ENCODE results near the gene FBXO42.
"Not testable (repeated sequence)": the region's sequence is repeated elsewhere in the genome, so short reads cannot be mapped to it uniquely, and the experiment has no call there.

FBXO42 gene

DNA sequence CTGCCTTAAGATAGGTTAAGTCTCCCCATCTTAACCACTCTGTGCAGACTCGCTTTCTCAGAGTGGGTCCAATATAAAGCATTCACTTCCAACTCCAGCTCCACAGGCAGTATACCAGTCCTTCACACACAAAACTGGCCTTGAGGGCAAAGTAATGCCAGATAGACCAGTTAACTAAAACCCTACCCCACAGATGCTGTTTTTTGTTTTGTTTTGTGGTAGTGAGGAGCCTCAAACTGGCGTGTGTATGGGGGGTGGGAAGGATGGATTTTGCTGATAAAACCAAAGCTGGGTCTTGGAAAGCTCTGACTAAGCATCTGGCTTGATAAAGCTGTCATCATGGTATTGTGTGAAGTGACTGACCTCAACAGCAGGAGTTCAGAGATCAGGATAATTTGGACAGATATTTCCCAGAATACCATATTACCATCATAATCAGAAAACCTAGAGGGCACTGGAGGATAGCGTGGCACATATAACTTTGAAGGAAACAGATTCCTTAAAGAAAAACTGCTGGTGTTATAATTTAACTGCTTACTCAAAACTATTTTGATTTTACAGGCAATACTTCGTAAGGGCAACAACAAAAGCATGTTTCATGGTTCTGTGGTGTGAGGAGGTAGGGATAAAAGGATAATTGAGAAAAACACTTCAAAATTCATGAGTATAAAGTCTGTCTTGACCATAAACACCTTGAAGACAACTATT, 85.7 kb downstream of the FBXO42 start:
- DNase-seq (ENCODE audit: low read depth) = no peak

DNA sequence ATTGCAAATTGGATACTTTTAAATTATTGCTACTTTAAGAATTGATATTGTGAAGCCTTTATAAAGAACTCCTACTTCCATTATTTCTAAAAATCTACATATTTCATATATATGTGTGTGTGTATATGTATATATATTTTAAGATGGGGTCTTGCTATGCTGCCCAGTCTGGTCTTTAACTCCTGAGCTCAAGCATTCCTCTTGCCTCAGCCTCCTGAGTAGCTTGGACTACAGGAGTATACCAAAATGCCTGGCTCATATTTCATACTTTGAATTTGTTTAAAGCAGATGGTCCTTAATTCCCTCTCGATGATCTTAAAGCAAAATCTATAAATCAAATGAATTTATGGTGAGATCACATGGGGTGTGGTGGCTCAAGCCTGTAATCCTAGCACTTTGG, 90.2 kb downstream of the FBXO42 start:
- DNase-seq (ENCODE audit: low read depth) = no peak

DNA sequence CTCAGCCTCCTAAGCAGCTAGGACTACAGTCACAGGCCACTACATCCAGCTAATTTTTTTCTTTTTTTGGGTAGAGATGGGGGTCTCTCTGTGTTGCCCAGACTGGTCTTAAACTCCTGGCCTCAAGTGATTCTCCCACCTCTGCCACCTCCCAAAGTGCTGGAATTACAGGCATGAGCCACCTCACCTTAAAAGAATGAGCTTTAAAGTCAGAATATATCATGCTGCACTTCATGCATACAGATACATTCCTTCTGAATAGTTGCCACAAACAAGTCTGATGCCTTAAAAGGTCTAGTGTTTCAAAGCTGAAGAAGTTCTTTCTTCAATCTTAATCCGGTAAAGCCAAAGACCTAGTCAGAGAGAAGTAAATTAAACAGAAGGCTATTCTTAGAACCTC, 91.5 kb downstream of the FBXO42 start:
- no peak for DNase-seq (ENCODE audit: low read depth)

DNA sequence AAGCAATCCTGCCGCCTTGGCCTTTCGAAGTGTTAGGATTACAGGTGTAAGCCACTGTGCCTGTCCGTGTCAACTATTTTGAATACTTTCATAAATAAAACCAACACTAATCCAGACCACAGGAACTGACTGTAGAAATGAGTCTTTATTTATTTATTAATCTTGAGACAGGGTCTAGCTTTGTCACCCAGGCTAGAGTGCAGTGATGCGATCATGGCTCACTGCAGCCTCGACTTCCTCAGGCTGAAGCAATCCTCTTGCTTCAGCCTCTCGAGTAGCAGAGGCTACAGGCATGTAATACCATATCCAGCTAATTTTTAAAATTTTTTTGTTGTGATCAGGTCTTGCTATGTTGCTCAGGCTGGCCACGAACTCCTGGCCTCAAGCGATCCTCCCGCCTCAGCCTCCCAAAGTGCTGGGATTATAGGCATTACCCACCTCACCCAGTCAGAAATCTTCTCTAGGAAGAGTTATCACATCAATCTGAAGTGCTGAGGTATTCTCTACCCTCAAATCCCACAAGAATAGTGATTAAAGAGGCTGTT, 93.6 kb downstream of the FBXO42 start:
- DNase-seq (ENCODE audit: low read depth) = no peak

DNA sequence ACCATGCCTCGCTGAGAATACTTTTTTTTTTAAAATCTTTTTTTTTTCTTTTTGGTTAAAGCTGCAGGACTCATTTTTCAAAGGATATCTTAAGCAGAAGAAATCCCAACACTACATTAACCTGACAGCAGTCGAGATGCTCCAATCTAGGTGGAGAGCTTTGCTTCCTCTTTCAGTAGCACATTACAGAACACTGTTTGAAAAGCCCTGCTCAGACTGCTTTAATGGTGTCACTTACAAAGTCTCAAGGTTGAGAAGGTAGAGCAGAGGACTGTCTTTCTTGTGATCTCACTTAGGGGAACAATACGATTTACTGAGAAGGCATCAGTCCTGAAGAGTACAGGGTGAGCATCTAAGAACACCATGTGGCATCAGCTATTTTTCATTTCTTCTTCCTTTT, 94.3 kb downstream of the FBXO42 start:
- no peak for DNase-seq (ENCODE audit: low read depth)

DNA sequence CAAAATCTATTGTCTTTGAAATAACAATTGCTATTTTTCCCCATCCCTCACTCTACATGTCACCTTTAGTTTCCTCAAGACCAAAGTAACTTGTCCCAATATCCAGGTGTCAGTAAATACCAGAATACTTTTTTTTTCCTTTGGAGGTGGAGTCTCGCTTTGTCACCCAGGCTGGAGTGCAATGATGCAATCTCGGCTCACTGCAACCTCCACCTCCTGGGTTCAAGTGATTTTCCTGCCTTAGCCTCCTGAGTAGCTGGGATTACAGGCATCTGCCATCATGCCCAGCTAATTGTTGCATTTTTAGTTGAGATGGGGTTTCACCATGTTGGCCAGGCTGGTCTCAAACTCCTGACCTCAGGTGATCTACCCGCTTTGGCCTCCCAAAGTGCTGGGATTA, 94.7 kb downstream of the FBXO42 start:
- not testable (repeated sequence) for DNase-seq (ENCODE audit: low read depth)

DNA sequence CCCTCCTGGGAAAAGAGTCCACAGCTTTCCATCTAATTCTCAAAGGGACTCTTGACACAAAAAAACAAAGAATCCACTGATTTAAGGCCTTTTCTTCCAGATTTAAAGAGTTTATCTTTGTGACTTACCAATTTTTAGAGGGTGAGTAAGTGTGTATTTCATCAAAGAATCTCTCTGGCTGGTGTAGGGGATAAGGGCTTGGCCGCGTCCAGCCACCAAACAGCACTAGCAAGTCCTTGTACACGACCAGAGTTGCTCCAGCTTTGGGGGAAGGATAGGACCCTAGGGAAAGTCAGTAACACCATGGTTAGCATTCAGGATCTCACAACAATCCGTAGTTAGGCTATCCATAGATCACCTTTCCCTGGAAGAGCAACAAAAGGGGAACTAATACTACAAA, 95.8 kb downstream of the FBXO42 start:
- DNase-seq (ENCODE audit: low read depth) = no peak

DNA sequence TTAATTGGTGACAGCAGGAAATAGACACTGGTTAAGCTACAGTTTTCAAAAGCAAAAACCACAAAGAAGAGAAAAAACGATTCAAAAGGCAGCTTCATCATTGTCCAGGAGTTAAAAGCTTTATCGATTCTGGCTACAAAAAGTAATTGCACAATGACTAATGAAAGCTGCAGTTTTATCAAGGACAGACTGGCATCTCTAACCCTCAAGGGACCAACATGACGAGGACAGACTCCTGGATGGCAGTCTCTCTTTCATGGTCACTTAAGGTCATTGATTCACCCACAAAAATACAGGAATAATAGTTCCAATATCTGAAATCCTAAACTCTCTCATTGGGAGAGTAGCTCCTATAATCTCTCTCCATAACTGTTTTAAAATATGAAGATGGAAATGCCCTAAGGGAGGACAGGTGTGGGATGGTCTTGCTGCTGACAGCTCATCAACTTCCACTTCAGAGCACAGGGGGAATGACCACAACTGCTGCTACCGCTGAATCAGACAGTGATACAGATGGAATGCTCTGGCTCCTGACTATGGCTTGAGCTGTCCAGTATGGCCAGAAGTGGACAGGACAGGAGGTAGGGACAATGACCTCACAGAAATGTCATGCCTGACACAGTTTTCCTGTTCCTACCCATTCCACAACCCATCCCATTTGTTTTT, 97.9 kb downstream of the FBXO42 start:
- DNase-seq (ENCODE audit: low read depth) = no peak

DNA sequence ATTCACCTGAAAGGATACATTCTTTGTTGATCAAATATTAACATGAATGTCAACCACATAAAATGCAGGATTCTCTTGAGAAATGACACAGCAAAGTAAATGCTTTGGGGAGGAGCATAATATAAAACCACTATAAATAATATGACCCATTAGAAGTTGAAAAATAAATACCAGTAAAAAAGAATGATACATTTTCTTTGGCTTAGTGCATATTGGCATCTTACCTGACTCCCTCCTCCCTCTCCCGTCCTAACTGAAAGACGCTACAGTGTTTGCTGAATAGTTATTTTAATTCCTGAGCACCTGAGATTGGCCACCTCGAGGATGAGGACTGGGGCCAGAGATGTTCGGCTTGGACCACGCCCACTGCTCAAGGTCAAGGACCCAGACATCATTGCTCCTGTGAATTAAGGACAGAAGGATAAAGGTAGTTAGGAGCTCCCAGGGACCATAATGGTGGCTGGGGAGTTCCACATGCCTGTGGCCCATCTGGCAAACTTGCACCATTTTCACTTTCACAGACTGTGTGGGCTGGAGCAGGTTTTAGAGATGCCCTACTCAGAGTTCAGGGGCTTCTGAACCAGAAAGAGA, 98.9 kb downstream of the FBXO42 start:
- no peak for DNase-seq (ENCODE audit: low read depth)

DNA sequence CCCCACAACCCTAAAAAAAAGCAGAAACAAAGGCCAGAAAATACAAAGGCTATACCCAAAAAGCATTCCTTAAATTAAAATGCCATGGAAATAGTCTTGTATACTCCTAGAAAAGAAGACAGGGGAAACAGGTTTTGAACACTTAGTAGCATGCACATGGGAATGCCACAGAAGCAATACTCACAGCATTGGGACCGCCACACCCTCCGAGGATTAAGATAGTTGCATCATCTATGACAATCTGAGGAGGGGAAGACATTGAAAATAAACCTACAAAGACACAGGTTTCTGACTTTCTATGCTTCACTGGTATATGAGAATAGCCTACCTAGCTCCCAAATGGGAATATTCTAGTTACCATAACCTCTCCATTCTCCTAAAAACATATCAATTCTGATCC, 99.4 kb downstream of the FBXO42 start:
- DNase-seq (ENCODE audit: low read depth) = no peak

DNA sequence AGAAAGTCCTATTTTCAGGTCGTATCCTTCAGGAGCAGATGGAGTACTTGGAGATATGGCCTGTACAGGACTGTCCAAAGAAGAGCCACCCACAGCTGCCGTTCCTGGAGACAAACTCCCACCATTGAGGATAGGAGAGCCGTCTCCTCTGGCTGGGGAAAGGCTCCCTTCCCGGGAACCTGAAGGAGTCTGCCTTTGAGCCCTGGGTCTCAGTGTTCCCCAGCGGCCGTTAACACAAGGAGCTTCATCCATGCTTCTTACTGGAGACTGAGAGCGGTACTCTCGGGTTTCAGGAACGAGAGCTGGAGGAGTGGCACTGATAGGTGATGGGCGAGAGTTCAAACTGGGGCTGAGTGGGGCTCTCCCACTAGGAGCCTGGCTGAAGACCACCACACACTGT, 100.9 kb downstream of the FBXO42 start:
- no peak for DNase-seq (ENCODE audit: low read depth)

DNA sequence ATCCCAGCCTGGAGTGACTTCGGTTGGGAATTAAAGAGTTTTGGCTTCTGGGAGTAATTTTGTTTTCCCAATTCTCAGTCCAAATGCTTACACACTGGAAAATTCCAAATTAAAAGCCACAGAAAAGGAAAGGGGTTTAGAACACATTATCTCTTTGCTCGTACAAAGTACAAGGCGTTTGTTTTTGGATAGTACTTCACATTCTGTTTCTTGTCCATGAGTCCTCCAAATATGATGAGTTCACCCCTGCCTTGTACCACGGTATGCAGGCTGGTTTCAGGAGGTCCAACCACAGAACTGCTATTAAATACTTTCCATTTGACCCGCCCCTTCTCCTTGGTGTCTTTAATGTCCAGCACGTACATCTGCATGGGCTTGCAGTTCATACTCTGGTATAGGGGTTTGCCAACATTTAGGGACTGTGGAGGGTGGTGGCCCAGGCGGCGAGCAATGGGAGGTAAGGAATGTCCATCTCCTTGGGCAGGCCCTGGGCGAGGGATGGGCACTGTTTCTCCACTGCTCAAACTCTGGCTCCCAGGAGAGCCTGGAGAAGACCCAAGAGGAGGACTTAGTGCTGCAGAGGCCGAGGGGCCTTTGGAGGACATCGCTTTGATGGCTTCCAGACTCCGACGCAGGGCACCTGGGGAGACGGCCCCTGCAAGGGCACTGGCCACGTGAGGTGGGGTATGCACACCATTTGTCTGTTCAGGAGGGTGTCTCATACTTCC, 101.6 kb downstream of the FBXO42 start:
- DNase-seq (ENCODE audit: low read depth) = no peak

DNA sequence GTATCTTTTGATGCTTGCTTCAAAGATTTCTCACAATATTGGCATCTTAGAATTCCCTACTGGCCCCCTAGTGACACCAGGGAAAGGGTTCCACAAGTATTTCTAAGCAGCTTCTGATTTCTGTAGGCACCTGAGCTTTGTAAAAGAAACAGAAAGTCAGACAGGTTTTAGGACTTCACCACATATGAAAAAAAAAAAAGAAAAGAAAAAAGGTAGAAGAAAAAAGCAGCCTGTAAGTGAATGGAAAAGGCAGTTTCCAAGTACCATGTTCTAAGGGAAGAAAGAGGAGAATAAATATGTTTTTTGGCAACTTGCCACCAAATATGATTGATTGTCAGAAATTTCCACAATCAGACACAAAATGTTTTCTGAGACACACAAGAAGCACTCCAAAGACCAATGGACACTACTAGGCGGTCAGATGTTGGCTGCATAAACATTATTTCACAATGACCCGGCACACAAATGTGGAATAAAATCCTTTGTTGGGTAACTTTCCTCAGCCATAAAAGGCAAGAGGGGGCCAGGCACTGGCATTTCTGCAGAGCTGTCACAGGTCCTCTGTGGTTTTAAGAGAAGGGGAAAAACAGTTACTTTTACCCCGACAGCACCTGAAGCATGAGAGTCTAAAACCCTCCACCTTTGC, 102.6 kb downstream of the FBXO42 start:
- no peak for DNase-seq (ENCODE audit: low read depth)

DNA sequence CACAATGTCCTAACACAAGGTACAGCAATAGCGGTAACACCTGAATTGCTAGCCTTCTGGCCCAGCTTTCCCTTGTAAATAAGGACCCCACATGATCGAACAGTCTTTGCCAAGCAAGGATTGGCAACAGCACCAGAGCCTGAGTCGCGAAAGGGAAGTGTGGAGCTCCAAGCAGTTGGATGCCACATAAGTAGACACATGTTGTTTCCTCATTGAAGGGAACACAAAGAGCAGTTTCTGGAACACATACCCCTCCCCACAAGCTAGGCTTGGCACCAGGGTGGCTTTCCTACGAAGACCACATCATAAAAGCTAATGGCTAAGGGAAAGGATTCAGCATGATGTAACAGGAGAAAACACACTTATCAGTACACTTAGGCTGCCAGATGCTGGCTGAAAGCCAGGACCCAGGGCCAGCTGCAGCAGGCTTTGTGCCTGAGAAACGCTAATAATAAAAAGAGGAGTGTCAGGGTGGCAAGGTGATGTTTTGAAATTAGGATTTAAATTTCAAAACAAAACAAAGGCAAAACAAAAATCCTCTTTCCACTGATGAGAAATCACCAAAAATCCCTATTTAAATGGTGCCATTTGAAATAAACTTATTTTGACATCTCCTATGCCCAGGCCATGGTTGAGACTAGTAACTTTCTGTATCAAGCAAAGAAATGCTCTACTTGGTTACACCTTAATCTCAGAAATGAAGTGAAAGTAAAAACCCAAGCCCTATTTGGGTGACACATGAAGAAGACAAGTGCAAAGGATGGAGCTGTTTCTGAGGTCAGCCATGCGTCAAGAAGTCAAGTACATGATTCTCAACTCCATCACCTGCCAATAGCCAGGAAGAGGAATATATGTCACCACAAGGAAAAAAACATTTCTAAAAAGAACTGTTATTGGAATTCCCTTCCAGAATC, 103.4 kb downstream of the FBXO42 start:
- DNase-seq (ENCODE audit: low read depth) = no peak

DNA sequence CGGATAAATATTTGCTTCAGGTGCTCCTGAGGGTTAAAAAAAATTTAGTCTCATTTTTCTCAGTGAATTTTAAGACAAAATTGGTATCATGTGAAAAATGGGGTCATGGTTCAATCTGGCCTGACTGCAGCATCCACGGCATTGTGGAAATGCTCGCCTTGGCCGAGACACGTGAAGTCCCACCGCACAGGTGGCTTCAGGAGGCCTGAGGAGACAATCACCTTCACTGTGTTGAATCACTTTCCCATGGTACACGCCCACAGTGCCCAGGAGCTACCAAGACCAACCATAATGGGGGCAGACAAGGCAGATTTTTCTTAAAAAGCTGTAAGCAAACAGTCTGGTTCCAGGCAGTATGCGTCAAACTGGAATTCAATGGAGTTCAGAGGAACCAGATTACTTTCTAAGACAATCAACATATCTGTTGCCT, 104.3 kb downstream of the FBXO42 start:
- no peak for DNase-seq (ENCODE audit: low read depth)

DNA sequence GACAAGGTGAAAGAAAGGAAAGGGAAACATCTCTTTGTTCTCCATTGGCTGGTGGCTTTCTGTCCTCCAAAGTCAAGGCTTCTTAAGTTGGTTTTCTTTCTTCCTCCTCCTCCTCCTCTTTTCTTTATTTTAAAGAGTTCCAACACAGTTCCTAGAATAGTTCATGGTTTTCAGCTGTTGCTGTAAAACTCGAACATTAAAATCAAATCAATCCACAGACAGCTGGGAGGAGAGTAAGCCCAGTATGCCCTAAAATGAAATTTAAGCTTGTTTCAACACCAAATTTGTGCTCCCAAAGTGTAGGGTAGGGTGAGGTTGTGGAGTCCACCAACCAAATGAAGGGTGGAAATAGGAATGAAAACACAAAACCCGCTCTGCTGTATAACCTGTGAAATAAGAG, 104.8 kb downstream of the FBXO42 start:
- DNase-seq (ENCODE audit: low read depth) = no peak

DNA sequence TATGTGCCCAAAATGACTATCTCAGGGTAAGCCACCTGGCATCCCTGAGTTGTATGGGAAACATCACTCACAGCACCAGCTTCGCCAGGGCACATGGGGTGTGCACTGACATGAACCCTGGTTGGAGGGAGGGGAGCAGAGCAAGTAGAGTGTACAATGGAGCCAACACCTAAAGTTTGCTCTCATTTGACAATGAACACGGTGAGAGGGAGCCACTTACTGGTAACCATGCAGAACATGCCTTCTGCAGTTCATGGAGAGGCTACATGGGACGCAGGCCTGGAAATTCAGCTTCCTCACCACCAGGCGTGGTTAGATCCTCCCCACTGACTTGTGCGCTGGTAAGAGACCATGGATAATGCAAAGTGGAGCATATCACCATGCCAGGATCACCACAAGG, 105.3 kb downstream of the FBXO42 start:
- DNase-seq (ENCODE audit: low read depth) = no peak

DNA sequence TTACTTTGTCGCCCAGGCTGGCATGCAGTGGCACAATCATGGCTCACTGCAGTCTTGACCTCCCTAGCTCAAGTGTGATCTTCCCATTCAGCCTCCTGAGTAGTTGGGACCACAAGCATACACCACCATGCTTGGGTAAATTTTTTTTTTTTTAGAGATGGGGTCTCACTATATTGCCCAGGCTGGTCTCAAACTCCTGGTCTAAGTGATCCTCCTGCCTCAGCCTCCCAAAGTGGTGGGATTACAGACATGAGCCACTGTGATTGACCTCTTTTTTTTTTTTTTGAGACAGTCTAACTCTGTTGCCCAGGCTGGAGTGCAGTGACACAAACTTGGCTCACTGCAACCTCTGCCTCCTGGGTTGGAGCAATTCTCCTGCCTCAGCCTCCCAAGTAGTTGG, 106.0 kb downstream of the FBXO42 start:
- DNase-seq (ENCODE audit: low read depth) = not testable (repeated sequence)

DNA sequence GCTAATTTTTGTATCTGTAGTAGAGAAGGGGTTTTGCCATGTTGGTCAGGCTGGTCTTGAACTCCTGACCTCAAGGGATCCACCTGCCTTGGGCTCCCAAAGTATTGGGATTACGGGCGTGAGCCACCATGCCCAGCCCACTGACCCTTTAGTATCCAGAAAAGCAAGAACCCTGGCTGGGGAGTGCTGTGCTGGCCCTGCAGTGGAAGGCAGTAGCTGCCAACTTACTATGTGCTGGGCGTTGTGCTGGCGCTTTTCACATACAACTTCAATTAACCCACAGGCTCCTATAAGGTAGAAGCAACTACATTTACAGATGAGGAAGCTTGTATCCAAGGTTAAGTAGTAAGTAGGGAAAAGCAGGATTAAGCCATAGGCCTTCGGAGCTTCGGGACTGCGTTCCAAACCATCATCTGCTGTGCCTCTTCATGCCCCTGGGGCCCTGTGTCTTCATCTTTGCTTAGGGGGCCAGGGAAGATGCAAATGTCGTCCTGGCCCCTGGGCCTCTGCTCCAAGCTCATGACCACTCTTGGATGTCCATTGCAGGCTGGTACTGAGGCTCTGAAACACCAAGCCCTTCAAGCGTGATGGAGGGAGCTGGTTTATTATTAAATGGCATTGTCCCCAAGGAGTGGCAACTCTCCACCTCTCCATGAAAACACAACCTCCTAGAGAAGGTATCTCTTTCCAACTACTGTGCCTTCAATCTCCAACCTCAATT, 106.6 kb downstream of the FBXO42 start:
- DNase-seq (ENCODE audit: low read depth) = no peak

DNA sequence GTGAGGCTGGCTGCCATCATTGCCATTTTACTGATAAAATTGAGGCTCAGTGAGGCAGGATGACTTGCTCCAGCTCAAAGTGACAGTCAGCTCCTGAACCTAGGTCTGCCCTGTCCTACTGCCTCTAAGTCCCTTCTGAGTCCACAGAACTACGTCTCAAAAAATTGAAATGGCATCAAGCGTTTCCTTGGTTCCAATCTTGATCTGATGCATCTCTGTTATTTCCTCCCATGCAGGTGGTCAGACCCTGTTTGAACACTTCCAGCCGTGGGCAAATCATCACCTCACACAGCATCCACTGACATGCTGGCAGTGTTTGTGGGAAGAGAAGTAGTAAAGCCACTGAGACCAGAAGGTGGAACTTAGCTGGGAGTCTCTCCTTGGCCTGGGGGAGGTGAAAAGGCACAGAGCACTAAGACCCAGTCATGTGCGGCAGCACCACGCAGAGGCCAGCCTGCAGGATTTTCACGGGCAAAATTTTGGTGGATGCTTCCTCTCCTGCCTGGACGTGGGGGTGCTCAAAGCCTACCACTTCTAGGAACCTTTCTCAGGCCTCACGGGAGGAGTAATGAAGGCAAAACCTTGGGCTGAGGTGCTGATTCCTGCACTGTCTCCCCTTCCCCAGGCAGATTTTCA, 107.5 kb downstream of the FBXO42 start:
- no peak for DNase-seq (ENCODE audit: low read depth)

Data from T follicular helper cell (primary cell).